Glutamatergic neuron (in vitro differentiated cells): ENCODE measurements around the gene MAP7D1. TPM values are rescaled to one million over a fixed set of nuclear protein-coding genes. Genes with fewer than 3 reads are reported as not detected.
"Not testable (repeated sequence)": the region's sequence is repeated elsewhere in the genome, so short reads cannot be mapped to it uniquely, and the experiment has no call there.

Experiments
- DNase-seq: peaks from one replicate; pipeline ENCODE4 v3.0.0; 2022
- H3K27ac Mint-ChIP-seq: one replicate; pipeline ENCODE4 v1.8.0; 2020; ENCODE audit warnings: mild to moderate bottlenecking, mixed read lengths, inconsistent platforms; ENCODE audit not compliant: unreplicated experiment
- H3K27me3 Mint-ChIP-seq: one replicate; pipeline ENCODE4 v1.8.0; 2020; ENCODE audit warnings: mild to moderate bottlenecking, moderate library complexity, mixed read lengths, inconsistent platforms; ENCODE audit not compliant: unreplicated experiment
- H3K36me3 Mint-ChIP-seq: one replicate; pipeline ENCODE4 v1.8.0; 2020; ENCODE audit warnings: mild to moderate bottlenecking, mixed read lengths, inconsistent platforms; ENCODE audit not compliant: unreplicated experiment
- H3K4me1 Mint-ChIP-seq: one replicate; pipeline ENCODE4 v1.8.0; 2020; ENCODE audit warnings: mild to moderate bottlenecking, low read depth, mixed read lengths, inconsistent platforms; ENCODE audit not compliant: unreplicated experiment
- H3K4me3 Mint-ChIP-seq: one replicate; pipeline ENCODE4 v1.8.0; 2020; ENCODE audit warnings: mild to moderate bottlenecking, mixed read lengths, inconsistent platforms; ENCODE audit not compliant: unreplicated experiment
- H3K9me3 Mint-ChIP-seq: one replicate; pipeline ENCODE4 v1.8.0; 2020; ENCODE audit warnings: mild to moderate bottlenecking, moderate library complexity, mixed read lengths, inconsistent platforms; ENCODE audit not compliant: unreplicated experiment
- CTCF ChIP-seq: fragments of 200-600 bp; sonication (generic); IDR thresholded peaks from one replicate; pipeline ENCODE4 v1.5.0; 2021; ENCODE audit not compliant: partially characterized antibody, unreplicated experiment
- total RNA-seq: library from RNA; stranded (reverse); fragmentation: NEBNext Ultra II Directional; extraction: Animal tissue kit (Norgen Biotek cat#: 25700); gene quantifications from one replicate; pipeline ENCODE4 v1.2.1, GENCODE V29; 2021; ENCODE audit not compliant: unreplicated experiment

Gene MAP7D1
- total RNA-seq, 1 donor from 2014 or later, result 152 TPM

GRCh38 chr1:36223996-36224536 is 68.1 kb downstream of the MAP7D1 start, which contains the start of gene THRAP3:
THRAP3 (plus strand) TSS chr1:36224443; CDS start chr1:36282564, 58,121 bp downstream.
- peaks cover 24% of the 10 kb centered on the region for H3K4me1 Mint-ChIP-seq
- DNase-seq, result peak; percentile 99
- TF ChIP-seq CTCF, result no peak
- peak within 1 kb of the TSS; percentile 99 for H3K4me3 Mint-ChIP-seq
- no peaks in the 10 kb centered on the region for H3K36me3 Mint-ChIP-seq
- H3K27me3 Mint-ChIP-seq, result peaks cover 2% of the 10 kb centered on the region
- peak within 1 kb of the TSS; percentile 99 for H3K27ac Mint-ChIP-seq
- H3K9me3 Mint-ChIP-seq, result peaks cover 10% of the 10 kb centered on the region

- Mint-ChIP-seq H3K4me1 (peaks cover 24% of the 10 kb centered on the region), H3K27ac (peak overlapping the region; percentile 99), H3K36me3 (no peaks in the 10 kb centered on the region), H3K4me3 (peak overlapping the region; percentile 99), H3K9me3 (peaks cover 10% of the 10 kb centered on the region), H3K27me3 (peaks cover 2% of the 10 kb centered on the region)
- peak; percentile 77 for DNase-seq
- peak; percentile 79 for TF ChIP-seq CTCF
Measured at GRCh38 chr1:36224537-36225282, 68.8 kb downstream of the MAP7D1 start.

GRCh38 chr1:36225283-36225899 is 69.4 kb downstream of the MAP7D1 start:
- Mint-ChIP-seq H3K36me3 (no peaks in the 10 kb centered on the region), H3K4me1 (peaks cover 24% of the 10 kb centered on the region), H3K27me3 (peaks cover 2% of the 10 kb centered on the region), H3K27ac (peak overlapping the region; percentile 99), H3K9me3 (peaks cover 10% of the 10 kb centered on the region), H3K4me3 (peak overlapping the region; percentile 99)
- DNase-seq, result no peak
- no peak for TF ChIP-seq CTCF

GRCh38 chr1:36230279-36230678 is 74.3 kb downstream of the MAP7D1 start:
- not testable (repeated sequence) for H3K27me3 Mint-ChIP-seq, DNase-seq, H3K27ac Mint-ChIP-seq, H3K4me3 Mint-ChIP-seq, H3K36me3 Mint-ChIP-seq, H3K9me3 Mint-ChIP-seq
- H3K4me1 Mint-ChIP-seq, result peaks cover 13% of the 10 kb centered on the region

Other genes starting within 250 kb of the MAP7D1 start
- 32.7 TPM for gene AGO3, start 225.1 kb upstream of the MAP7D1 start, total RNA-seq
- 1.6 TPM for gene TEKT2, start 72.1 kb upstream of the MAP7D1 start, total RNA-seq
- gene ADPRS, start 67.3 kb upstream of the MAP7D1 start, total RNA-seq, result 16.8 TPM
- gene COL8A2, start 30.9 kb upstream of the MAP7D1 start, total RNA-seq, result not detected
- 30.0 TPM for gene TRAPPC3, start 6.7 kb upstream of the MAP7D1 start, total RNA-seq
- 119 TPM for gene THRAP3, start 68.3 kb downstream of the MAP7D1 start, total RNA-seq
- gene SH3D21, start 150.2 kb downstream of the MAP7D1 start, total RNA-seq, result 11.8 TPM
- 1.5 TPM for gene EVA1B, start 167.5 kb downstream of the MAP7D1 start, total RNA-seq
- 52.9 TPM for gene STK40, start 229.8 kb downstream of the MAP7D1 start, total RNA-seq
- 44.4 TPM for gene LSM10, start 241.7 kb downstream of the MAP7D1 start, total RNA-seq